ENCODE data around the gene ST3GAL3.

Gene ST3GAL3

DNA sequence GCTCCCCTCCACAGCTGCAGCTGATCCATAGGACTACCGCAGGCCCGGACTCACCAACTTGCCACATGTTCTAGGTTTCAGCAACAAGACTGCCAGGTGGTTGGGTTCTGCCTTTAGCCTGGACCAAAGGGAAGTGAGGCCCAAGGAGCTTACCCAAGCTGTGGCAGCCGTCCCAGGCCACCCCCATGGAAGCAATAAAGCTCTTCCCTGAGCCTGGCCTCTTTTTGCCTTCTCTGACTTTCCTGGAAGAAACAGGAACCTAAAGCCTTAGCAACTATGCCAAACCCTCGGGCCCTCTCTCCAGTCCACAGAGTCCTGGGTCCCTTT lies 223.6 kb downstream of the ST3GAL3 start:
- DNase-seq (ENCODE audit: low read depth) = peak; percentile 56
- TF ChIP-seq, protein P1, sequence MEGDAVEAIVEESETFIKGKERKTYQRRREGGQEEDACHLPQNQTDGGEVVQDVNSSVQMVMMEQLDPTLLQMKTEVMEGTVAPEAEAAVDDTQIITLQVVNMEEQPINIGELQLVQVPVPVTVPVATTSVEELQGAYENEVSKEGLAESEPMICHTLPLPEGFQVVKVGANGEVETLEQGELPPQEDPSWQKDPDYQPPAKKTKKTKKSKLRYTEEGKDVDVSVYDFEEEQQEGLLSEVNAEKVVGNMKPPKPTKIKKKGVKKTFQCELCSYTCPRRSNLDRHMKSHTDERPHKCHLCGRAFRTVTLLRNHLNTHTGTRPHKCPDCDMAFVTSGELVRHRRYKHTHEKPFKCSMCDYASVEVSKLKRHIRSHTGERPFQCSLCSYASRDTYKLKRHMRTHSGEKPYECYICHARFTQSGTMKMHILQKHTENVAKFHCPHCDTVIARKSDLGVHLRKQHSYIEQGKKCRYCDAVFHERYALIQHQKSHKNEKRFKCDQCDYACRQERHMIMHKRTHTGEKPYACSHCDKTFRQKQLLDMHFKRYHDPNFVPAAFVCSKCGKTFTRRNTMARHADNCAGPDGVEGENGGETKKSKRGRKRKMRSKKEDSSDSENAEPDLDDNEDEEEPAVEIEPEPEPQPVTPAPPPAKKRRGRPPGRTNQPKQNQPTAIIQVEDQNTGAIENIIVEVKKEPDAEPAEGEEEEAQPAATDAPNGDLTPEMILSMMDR (IDR thresholded peaks at IDR 0.05; ENCODE audit: low read depth, low read length) = no peak
- no peak for TF ChIP-seq MYC (IDR thresholded peaks at IDR 0.05; ENCODE audit: low read depth, low read length)
- no peak for TF ChIP-seq POLR2A (IDR thresholded peaks at IDR 0.05; ENCODE audit: extremely low read depth, insufficient read length)
- TF ChIP-seq, protein P2, sequence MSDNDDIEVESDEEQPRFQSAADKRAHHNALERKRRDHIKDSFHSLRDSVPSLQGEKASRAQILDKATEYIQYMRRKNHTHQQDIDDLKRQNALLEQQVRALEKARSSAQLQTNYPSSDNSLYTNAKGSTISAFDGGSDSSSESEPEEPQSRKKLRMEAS (IDR thresholded peaks at IDR 0.05; ENCODE audit: low read depth, low read length) = no peak
- H3K4me3 ChIP-seq (ENCODE audit: low read depth, low read length) = no peak overlapping the region

DNA sequence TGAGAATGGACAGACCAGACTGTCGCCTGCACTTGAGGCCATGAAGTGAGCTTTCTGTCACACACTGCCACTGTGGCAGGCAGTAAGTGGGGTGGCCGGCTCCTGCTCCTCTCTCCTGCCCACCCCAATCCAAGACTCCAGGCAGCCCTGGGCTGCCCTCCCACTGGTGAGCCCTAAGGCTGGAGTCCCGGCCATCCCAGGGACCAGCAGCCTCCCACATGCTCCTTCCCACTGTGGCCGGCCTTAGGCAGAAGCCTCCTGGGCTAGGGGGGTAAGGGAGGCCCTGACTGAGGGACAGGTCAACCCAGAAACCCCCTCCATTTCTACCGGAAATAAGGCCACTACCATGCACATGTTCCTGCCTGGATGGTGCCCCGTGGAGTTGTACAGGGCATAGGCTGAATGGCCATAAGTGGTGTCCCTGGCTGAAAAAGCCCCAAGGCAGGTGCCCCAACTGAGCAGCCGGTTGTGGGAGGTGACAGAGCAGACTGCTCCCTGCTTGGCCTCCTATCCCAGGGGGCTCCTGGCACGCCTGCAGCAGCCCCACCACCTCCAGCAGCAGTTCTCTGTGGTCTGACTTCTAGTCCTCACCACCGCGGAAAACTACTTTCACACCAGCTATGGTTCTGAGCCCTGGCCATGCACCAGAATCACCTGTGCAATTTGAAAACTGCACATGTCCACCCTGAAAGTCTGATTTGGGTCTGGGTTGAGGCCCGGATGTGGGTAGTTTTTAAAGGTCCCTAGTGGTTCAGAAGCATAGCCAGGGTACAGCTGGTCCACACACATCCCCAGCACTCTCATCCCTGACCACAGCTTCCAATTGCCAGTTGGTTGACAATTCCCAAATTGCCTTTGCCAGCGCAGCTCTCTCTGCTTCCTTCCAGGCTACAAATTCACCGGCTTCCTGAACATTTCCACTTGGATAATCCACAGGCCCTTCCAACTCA lies 224.7 kb downstream of the ST3GAL3 start:
- no peak overlapping the region for H3K4me3 ChIP-seq (ENCODE audit: low read depth, low read length)
- TF ChIP-seq MYC (IDR thresholded peaks at IDR 0.05; ENCODE audit: low read depth, low read length) (peak; percentile 18; the same call in 1 of the 2 replicates), POLR2A (IDR thresholded peaks at IDR 0.05; ENCODE audit: extremely low read depth, insufficient read length) (no peak)
- TF ChIP-seq, protein P2 (IDR thresholded peaks at IDR 0.05; ENCODE audit: low read depth, low read length) = peak; percentile 34; the same call in 1 of the 2 replicates
- TF ChIP-seq, protein P1 (IDR thresholded peaks at IDR 0.05; ENCODE audit: low read depth, low read length) = no peak
- peak; percentile 85 for DNase-seq (ENCODE audit: low read depth)

DNA sequence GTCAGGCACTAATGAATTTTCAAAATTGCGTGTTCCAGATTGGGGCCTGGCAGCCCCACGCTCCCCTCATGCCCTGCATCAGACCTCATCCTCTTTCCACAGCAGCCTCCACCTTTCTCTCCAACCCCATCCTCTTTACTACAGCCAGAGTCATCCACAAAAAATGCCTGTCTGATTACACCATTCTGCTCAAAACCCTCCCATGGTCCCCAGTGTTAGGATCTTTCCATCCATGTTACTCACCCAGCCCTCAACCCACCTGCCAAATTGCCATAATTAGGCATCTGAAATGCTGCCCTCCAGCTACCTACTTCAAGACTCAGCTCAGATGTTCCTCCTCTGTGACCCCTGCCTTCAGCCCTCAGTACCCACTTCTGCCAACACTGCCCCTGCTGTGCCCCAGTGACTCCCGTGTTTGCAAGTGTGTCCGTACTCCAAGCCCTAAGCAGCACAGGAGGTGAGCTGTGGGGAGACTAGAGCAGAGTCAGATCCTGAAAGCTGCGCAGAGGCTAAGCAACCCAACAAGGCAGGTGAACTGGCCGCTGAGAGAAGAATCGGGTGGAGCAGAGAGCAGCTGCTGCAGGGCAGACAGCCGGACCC lies 225.6 kb downstream of the ST3GAL3 start:
- TF ChIP-seq POLR2A (IDR thresholded peaks at IDR 0.05; ENCODE audit: extremely low read depth, insufficient read length) = no peak
- TF ChIP-seq MYC (IDR thresholded peaks at IDR 0.05; ENCODE audit: low read depth, low read length) = no peak
- TF ChIP-seq, protein P2 (IDR thresholded peaks at IDR 0.05; ENCODE audit: low read depth, low read length) = no peak
- TF ChIP-seq, protein P1 (IDR thresholded peaks at IDR 0.05; ENCODE audit: low read depth, low read length) = no peak
- peak; percentile 14 for DNase-seq (ENCODE audit: low read depth)
- H3K4me3 ChIP-seq (ENCODE audit: low read depth, low read length) = no peak overlapping the region

DNA sequence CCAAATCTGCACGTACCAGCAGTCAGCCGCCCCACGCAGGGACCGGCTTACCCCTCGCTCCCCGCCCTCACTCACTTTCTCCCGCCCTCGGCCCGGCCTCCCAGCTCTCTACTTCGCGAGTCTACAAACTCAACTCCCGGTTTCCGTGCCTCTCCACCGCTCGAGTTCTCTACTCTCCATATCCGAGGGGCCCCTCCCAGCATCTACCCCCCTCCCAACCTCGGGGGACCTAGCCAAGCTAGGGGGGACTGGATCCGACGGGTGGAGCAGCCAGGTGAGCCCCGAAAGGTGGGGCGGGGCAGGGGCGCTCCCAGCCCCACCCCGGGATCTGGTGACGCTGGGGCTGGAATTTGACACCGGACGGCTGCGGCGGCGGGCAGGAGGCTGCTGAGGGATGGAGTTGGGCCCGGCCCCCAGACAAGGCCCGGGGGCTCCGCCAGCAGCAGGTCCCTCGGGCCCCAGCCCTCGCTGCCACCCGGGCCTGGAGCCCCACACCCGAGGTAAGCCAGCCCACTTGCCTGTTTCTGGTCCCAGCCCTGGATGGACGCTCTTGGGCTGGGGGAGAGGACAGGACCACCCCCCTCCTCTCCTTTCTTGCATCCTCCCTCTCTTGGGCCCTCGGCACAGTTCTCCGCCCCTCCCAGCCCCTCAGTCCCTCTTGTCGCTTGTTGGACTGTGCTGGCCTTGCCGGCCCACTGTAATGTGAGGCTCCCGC lies 226.2 kb downstream of the ST3GAL3 start, which contains the start of gene ARTN:
TSS of gene ARTN (plus strand) at position 416 of the 715 bp plus-strand sequence. CDS start 1,856 bp downstream, outside the sequence.
- no peak for DNase-seq (ENCODE audit: low read depth)
- TF ChIP-seq POLR2A (IDR thresholded peaks at IDR 0.05; ENCODE audit: extremely low read depth, insufficient read length) = no peak
- TF ChIP-seq MYC (IDR thresholded peaks at IDR 0.05; ENCODE audit: low read depth, low read length) = no peak
- TF ChIP-seq, protein P1 (IDR thresholded peaks at IDR 0.05; ENCODE audit: low read depth, low read length) = no peak
- no peak within 1 kb of the TSS for H3K4me3 ChIP-seq (ENCODE audit: low read depth, low read length)

DNA sequence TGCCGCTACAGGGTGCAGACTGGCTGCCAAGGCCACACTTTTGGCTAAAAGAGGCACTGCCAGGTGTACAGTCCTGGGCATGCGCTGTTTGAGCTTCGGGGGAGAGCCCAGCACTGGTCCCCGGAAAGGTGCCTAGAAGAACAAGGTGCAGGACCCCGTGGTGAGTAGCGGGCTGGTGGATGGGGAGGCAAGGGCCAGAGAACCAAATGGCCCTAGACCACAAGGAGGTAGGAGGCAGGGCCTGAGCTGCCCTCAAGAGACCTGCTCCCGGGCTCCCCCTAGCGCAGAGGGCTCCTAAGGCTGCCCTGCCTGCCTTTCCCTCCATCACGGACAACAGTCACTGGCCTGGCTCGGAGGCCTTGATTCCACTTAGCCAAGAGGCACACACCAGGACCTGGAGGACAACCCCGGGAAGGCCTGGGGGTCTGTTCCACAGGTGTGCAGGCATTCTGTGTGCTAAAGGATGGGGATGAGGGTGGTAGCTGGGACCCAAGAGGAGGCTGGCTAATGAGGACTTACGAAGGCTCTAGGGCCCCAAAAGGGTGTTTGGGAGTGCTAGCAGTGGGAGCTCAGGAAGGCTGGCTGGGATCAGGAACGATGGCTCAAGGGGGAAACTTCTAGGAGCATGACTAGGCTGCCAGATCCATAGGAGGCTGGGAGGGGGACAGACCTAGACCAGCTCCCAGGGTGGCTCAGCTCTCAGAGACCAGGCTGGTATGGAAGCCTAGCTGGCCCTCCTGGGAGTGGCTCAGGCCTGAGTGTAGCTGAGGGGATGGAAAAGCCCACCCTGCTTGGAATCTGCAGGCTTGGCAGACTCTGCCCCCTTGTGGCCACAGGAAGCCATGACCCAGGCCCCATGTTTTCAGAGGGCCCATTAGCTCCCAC lies 227.0 kb downstream of the ST3GAL3 start:
- no peak for TF ChIP-seq POLR2A (IDR thresholded peaks at IDR 0.05; ENCODE audit: extremely low read depth, insufficient read length)
- TF ChIP-seq, protein P1 (IDR thresholded peaks at IDR 0.05; ENCODE audit: low read depth, low read length) = peak; percentile 88
- TF ChIP-seq, protein P2 (IDR thresholded peaks at IDR 0.05; ENCODE audit: low read depth, low read length) = peak; percentile 25; the same call in 1 of the 2 replicates
- H3K4me3 ChIP-seq (ENCODE audit: low read depth, low read length) = no peak overlapping the region
- peak; percentile 81 for DNase-seq (ENCODE audit: low read depth)

All from NB4 (cell line).